Adrenal gland (tissue), 12 donors: ENCODE results near the gene CNGA4. TPM values are rescaled to one million over a fixed set of nuclear protein-coding genes. Genes with fewer than 3 reads are reported as not detected.

Experiments
- DNase-seq, 7 donors: peaks; one replicate each; pipeline ENCODE4 v3.0.0-alpha.2; 2019 to 2020
- H3K27ac ChIP-seq, 5 donors: fragments of 200-600 bp; sonication (generic) in 4 of 5; 1 replicate in 3 of 5; 2 replicates in 2 of 5; pipeline versions ENCODE4 v1.5.1 to v1.8.0; 2016 to 2020; ENCODE audit warnings: mild to moderate bottlenecking in 1 of 5
- H3K27me3 ChIP-seq: fragments of 200-600 bp; 2 replicates; pipeline ENCODE4 v1.8.0; 2021
- H3K36me3 ChIP-seq, 2 donors: fragments of 200-600 bp; replicated peaks in 1 of 2; 1 replicate in 1 of 2; 2 replicates in 1 of 2; pipeline versions ENCODE4 v1.5.1 to v1.8.0; 2018 to 2022
- H3K4me1 ChIP-seq, 2 donors: fragments of 200-600 bp; replicated peaks in 1 of 2; 1 replicate in 1 of 2; 2 replicates in 1 of 2; pipeline versions ENCODE4 v1.5.1 to v1.8.0; 2018 to 2021
- H3K4me3 ChIP-seq, 4 donors: fragments of 200-600 bp; sonication (generic) in 3 of 4; one replicate each; pipeline ENCODE4 v1.5.1; 2016 to 2018
- H3K9me3 ChIP-seq, 3 donors: fragments of 200-600 bp; sonication (generic) in 1 of 3; replicated peaks in 1 of 3; 1 replicate in 2 of 3; 2 replicates in 1 of 3; pipeline versions ENCODE4 v1.5.1 to v1.8.0; 2016 to 2021
- POLR2A ChIP-seq, 2 donors: fragments of 450-650 bp; IDR thresholded peaks; one replicate each; pipeline ENCODE4 v1.6.1; 2017; ENCODE audit warnings: antibody characterized with exemption in 2 of 2, mild to moderate bottlenecking in 2 of 2, moderate library complexity in 1 of 2
- WGBS, 4 donors: extraction: QIAGEN DNeasy Blood & Tissue Kit in 2 of 4; methylation state at CpG; one replicate each; pipeline versions ENCODE4 v1.1.5 to v1.1.7; 2013 to 2017; 5-methylcytosine and 5-hydroxymethylcytosine counted together
- intact Hi-C, 2 donors: fragments of 100-400 bp; cut with DNase I; formaldehyde crosslinking; loops; one replicate each; pipeline versions ENCODE4 v1.14.1 to v1.15.0; 2022 to 2023
- polyA plus RNA-seq, 3 donors: library from polyadenylated mRNA; stranded (reverse); fragments of 200-250 nt in 2 of 3; fragments of 350-450 nt in 1 of 3; fragmentation: Illumina TruSeq in 1 of 3; extraction: RNeasy Lipid Tissue Mini Kit (QIAGEN cat#74804) in 1 of 3; gene quantifications; one replicate each; pipeline ENCODE4 v1.2.3, GENCODE V29; 2013 to 2014
- total RNA-seq, 9 donors: library from RNA; depleted of rRNA in 4 of 9; stranded (reverse); fragments of >200 nt in 4 of 9; fragments of 120-200 nt in 1 of 9; fragmentation: NEBNext Ultra II Directional in 1 of 9; extraction: Animal tissue kit (Norgen Biotek cat#: 25700) in 1 of 9; gene quantifications; one replicate each; pipeline versions ENCODE4 v1.1.0 to v1.2.4, GENCODE V29; 2013 to 2023
- TF ChIP-seq, protein P1 (sequence below), 6 experiments: fragments of 450-650 bp in 4 of 6; fragments of 200-600 bp in 2 of 6; sonication (generic) in 1 of 6; IDR thresholded peaks; 1 replicate in 5 of 6; 2 replicates in 1 of 6; pipeline versions ENCODE4 v1.5.1 to v1.8.0; 2016 to 2021; ENCODE audit warnings: antibody characterized with exemption in 6 of 6, mild to moderate bottlenecking in 2 of 6, moderate library complexity in 1 of 6
- donor health status: healthy with polysubstance abuse.
- donor health status: Bipolar disorder and iron deficiency.
- donor health status: DM: yes; HTN: yes; CAD: no.
- donor health status: DM: no; HTN: no; CAD: no.
- donor health status: DM: no; HTN: no; CAD: no.
- donor health status: DM: yes; HTN: yes; CAD: no.

Gene CNGA4
- total and polyA plus RNA-seq, 12 donors, result 0.06 to 1.5 (median 0.26) TPM; not detected in 4

DNA sequence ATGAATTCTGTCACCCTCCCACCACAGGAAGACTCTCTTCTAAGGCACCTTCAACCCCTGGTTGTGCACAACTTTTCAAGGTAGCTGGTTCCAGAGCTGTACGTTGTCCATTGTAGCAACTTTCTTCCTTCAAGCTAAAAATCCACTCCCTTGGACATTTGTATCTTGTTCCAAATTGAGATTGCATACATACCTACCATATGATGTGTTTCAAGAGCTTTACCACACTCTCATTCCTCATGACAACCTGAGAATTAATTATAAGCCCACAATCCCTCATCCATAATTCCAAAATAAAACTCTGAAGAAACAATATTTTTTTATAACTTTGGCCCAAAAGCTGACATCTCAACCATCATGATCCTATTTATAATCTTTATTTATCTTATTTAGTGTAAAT lies 36.8 kb upstream of the CNGA4 start:
- WGBS, 4 donors, result 91 to 96% (median 93%) methylated on average over 1 of the region's 1 CpG
- H3K9me3 ChIP-seq, result no peaks in the 10 kb centered on the region
- H3K36me3 ChIP-seq, result no peaks in the 10 kb centered on the region
- intact Hi-C loops, result no loop called here
- no peaks in the 10 kb centered on the region for H3K4me1 ChIP-seq
- H3K4me3 ChIP-seq, result no peak overlapping the region
- H3K27ac ChIP-seq, result no peak overlapping the region
- no peak for DNase-seq
- no peaks in the 10 kb centered on the region for H3K27me3 ChIP-seq
- TF ChIP-seq, protein P1, sequence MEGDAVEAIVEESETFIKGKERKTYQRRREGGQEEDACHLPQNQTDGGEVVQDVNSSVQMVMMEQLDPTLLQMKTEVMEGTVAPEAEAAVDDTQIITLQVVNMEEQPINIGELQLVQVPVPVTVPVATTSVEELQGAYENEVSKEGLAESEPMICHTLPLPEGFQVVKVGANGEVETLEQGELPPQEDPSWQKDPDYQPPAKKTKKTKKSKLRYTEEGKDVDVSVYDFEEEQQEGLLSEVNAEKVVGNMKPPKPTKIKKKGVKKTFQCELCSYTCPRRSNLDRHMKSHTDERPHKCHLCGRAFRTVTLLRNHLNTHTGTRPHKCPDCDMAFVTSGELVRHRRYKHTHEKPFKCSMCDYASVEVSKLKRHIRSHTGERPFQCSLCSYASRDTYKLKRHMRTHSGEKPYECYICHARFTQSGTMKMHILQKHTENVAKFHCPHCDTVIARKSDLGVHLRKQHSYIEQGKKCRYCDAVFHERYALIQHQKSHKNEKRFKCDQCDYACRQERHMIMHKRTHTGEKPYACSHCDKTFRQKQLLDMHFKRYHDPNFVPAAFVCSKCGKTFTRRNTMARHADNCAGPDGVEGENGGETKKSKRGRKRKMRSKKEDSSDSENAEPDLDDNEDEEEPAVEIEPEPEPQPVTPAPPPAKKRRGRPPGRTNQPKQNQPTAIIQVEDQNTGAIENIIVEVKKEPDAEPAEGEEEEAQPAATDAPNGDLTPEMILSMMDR (IDR thresholded peaks at IDR 0.05), result no peak
- TF ChIP-seq POLR2A (IDR thresholded peaks at IDR 0.05), result no peak

DNA sequence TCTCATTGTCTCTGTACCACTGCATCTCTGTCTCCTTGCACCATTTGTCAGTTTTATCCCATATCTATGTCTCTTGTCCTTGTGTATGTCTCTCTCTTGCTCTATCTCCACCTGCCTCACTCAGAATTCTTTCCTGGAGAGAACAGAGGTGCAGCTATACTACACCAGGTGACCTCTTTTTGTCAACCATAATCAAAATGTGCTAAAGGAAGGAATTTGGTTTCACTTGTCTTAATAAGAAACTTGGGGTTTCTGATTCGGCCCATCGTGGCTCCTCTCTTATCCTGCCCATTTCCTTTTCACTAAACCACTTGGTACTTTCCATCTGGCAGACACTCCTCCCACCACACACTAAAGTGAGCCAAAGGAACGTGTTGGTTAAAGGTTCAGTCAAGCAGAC lies 35.6 kb upstream of the CNGA4 start:
- no peak for DNase-seq
- TF ChIP-seq, protein P1 (IDR thresholded peaks at IDR 0.05), result no peak
- TF ChIP-seq POLR2A (IDR thresholded peaks at IDR 0.05), result no peak
- Histone ChIP-seq H3K27me3 (no peaks in the 10 kb centered on the region), H3K27ac (no peak overlapping the region), H3K4me3 (no peak overlapping the region), H3K9me3 (no peaks in the 10 kb centered on the region), H3K36me3 (no peaks in the 10 kb centered on the region), H3K4me1 (no peaks in the 10 kb centered on the region)
- WGBS, 4 donors, result 60 to 79% (median 73%) methylated on average over 3 of the region's 3 CpGs
- intact Hi-C loops, result no loop called here

DNA sequence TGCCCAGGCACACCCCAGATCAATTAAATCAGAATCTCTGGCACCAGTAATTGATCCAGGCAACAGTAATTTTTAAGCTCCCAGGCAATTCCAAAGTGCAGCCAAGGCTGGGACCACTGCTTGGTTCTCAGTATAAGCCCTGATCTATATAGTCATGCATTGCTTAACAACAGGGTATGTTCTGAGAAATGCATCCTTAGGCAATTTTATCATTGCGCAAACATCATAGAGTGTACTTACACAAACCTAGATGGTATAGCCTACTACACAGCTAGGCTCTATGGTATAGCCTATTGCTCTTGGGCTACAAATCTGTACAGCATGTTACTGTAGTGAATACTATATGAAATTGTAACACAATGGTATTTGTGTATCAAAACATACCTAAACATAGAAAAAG lies 34.2 kb upstream of the CNGA4 start:
- no peaks in the 10 kb centered on the region for H3K9me3 ChIP-seq
- no peak overlapping the region for H3K27ac ChIP-seq
- H3K27me3 ChIP-seq, result no peaks in the 10 kb centered on the region
- TF ChIP-seq, protein P1 (IDR thresholded peaks at IDR 0.05), result no peak
- no peak for TF ChIP-seq POLR2A (IDR thresholded peaks at IDR 0.05)
- no peak overlapping the region for H3K4me3 ChIP-seq
- WGBS, 4 donors, result 88 to 100% (median 94%) methylated on average over 1 of the region's 1 CpG
- intact Hi-C loops, result no loop called here
- H3K36me3 ChIP-seq, result peaks cover 0 to under 1% of the 10 kb centered on the region in 2 donors
- H3K4me1 ChIP-seq, result no peaks in the 10 kb centered on the region
- DNase-seq, result no peak

DNA sequence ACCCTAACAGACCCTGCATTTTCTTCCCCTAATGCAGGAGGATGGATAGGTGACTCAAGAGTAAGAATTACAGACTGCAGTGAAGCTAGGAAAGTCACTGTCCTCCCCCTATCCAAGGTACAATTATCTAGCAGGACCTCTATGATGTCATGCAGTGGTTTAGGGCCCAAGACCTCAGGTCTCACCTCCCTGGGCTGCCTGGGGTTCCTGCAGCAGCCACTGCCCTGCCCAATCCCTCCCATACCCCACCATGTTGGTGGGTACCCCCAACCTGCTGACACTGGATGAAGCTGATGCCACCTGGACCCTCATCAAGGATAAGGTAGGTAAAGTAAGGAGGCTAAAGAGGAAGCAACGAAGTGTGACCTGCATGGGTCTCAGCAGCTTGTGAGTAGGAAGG lies 33.5 kb upstream of the CNGA4 start, which contains the start of gene C11orf42:
TSS of gene C11orf42 (plus strand) at position 192 of the 400 bp plus-strand sequence. CDS start at position 251, 59 bp downstream.
- no peak within 1 kb of the TSS for H3K27ac ChIP-seq
- no peaks in the 10 kb centered on the region for H3K4me1 ChIP-seq
- no peaks in the 10 kb centered on the region for H3K9me3 ChIP-seq
- H3K27me3 ChIP-seq, result no peaks in the 10 kb centered on the region
- TF ChIP-seq POLR2A (IDR thresholded peaks at IDR 0.05), result no peak
- TF ChIP-seq, protein P1 (IDR thresholded peaks at IDR 0.05), result no peak
- intact Hi-C loops, result no loop called here
- no peak for DNase-seq
- 88 to 94% (median 93%) methylated on average over 1 of the region's 1 CpG for WGBS, 4 donors
- peaks cover 0 to 7% of the 10 kb centered on the region in 2 donors for H3K36me3 ChIP-seq
- H3K4me3 ChIP-seq, result no peak within 1 kb of the TSS
